WTC11 (cell line): Measurements from ENCODE around the gene LENG1.

Source experiments
- CBFB ChIP-seq: sonication (generic); formaldehyde crosslinking; IDR thresholded peaks from 2 replicates; pipeline ENCODE4 v1.8.1; 2022; ENCODE audit warnings: mild to moderate bottlenecking, low read depth, missing genetic modification reagents
- CREB1 ChIP-seq: sonication (generic); formaldehyde crosslinking; IDR thresholded peaks from 2 replicates; pipeline ENCODE4 v1.8.0; 2023; ENCODE audit warnings: mild to moderate bottlenecking, missing genetic modification reagents
- CTCF ChIP-seq: fragments of 200-600 bp; IDR thresholded peaks from 2 replicates; pipeline ENCODE4 v1.8.0; 2022; ENCODE audit warnings: antibody characterized with exemption
- EMX1 ChIP-seq: fragments of 250-450 bp; sonication (Bioruptor Pico); IDR thresholded peaks from 2 replicates; pipeline ENCODE4 v1.8.0; 2021; ENCODE audit warnings: mild to moderate bottlenecking
- GRHL2 ChIP-seq: fragments of 250-450 bp; sonication (Bioruptor Pico); IDR thresholded peaks from 2 replicates; pipeline ENCODE4 v1.8.0; 2022; ENCODE audit warnings: mild to moderate bottlenecking, moderate library complexity; ENCODE audit not compliant: insufficient replicate concordance, severe bottlenecking
- RELA ChIP-seq: sonication (generic); formaldehyde crosslinking; IDR thresholded peaks from 2 replicates; pipeline ENCODE4 v1.8.1; 2022; ENCODE audit warnings: missing genetic modification reagents, mild to moderate bottlenecking, borderline replicate concordance
- SOX15 ChIP-seq: fragments of 250-450 bp; sonication (Bioruptor Pico); IDR thresholded peaks from 2 replicates; pipeline ENCODE4 v1.9.0; 2021; ENCODE audit warnings: mild to moderate bottlenecking
- TEAD4 ChIP-seq: sonication (generic); formaldehyde crosslinking; IDR thresholded peaks from 2 replicates; pipeline ENCODE4 v1.8.0; 2022; ENCODE audit warnings: mild to moderate bottlenecking, missing genetic modification reagents
- USF2 ChIP-seq: sonication (generic); formaldehyde crosslinking; IDR thresholded peaks from 2 replicates; pipeline ENCODE4 v1.8.1; 2023; ENCODE audit warnings: mild to moderate bottlenecking, missing genetic modification reagents, moderate library complexity
- ZNF121 ChIP-seq: sonication (generic); formaldehyde crosslinking; IDR thresholded peaks from 2 replicates; pipeline ENCODE4 v1.8.0; 2023; ENCODE audit warnings: missing genetic modification reagents
- ZNF219 ChIP-seq: sonication (generic); formaldehyde crosslinking; IDR thresholded peaks from 2 replicates; pipeline ENCODE4 v1.8.0; 2023; ENCODE audit warnings: missing genetic modification reagents, mild to moderate bottlenecking, borderline replicate concordance
- ZSCAN18 ChIP-seq: fragments of 250-450 bp; sonication (Bioruptor Pico); IDR thresholded peaks from 2 replicates; pipeline ENCODE4 v2.1.2; 2022; ENCODE audit warnings: mild to moderate bottlenecking, moderate library complexity

GRCh38 chr19:54207983-54208783 lies 48.7 kb upstream of the LENG1 start:
- no peak for TF ChIP-seq CTCF
- no peak for TF ChIP-seq CREB1 (CRISPR knock-in tag)
- TF ChIP-seq ZNF219, result no peak
- TF ChIP-seq GRHL2, result no peak
- no peak for TF ChIP-seq USF2 (CRISPR knock-in tag)
- TF ChIP-seq ZNF121 (CRISPR knock-in tag), result no peak
- no peak for TF ChIP-seq RELA
- TF ChIP-seq EMX1 (CRISPR knock-in tag), result peak; percentile 94
- TF ChIP-seq ZSCAN18 (CRISPR knock-in tag), result no peak
- no peak for TF ChIP-seq TEAD4 (CRISPR knock-in tag)
- TF ChIP-seq SOX15 (CRISPR knock-in tag), result no peak
- no peak for TF ChIP-seq CBFB (CRISPR knock-in tag)
